Hepatic stellate cell (primary cell): ENCODE results near the gene SOS1.

Experiments
- DNase-seq: peaks from one replicate; pipeline ENCODE4 v3.0.0; 2011; ENCODE audit warnings: low spot score

The SOS1 gene

GRCh38 chr2:39024833-39025232, 96.0 kb downstream of the SOS1 start:
- no peak for DNase-seq

GRCh38 chr2:39023649-39024048, 97.2 kb downstream of the SOS1 start:
- no peak for DNase-seq

- no peak for DNase-seq
Observed at GRCh38 chr2:39022642-39023235, 98.1 kb downstream of the SOS1 start.

DNA sequence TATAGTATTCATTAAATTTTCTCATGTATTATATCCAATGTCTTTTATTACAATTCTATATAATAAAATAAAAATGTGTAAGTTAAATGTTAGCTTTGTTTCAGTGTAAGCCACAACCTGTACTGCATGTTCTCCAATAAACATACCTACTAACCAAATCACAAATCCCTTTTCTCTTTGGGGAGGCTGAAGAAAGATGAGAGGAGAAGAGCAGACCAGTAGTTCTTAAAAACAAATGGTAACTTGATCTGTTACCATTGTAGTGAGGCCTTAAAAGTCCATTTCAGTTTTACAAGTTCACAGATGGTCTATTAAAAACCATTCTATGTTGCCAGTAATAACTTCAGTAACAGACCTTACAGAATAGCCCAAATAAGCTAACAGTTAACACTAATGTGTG, 100.5 kb downstream of the SOS1 start:
- no peak for DNase-seq

- DNase-seq = no peak
Observed at GRCh38 chr2:39018638-39019037, 102.2 kb downstream of the SOS1 start.

DNA sequence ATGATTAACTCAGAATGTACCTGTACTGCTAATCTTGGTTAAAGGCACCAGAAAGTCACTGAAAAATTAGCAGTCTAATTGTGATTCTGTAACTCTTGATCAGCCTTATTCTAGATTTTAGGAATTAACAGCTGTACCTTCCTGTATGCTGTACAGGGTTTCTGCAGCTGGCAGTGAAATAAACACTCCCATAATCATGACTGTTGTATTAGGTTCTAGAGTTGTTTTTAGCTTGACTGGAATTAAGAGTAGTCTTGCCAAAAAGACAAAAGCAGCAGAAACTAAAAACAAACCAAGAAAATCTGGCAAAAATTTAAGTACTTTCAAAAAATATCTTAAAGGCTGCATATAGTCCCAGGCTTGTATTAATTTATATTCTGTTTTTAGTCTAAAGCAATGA, 103.5 kb downstream of the SOS1 start:
- no peak for DNase-seq

- no peak for DNase-seq
Observed at GRCh38 chr2:39015424-39015823, 105.4 kb downstream of the SOS1 start.

GRCh38 chr2:39013871-39014270, 107.0 kb downstream of the SOS1 start:
- no peak for DNase-seq

DNA sequence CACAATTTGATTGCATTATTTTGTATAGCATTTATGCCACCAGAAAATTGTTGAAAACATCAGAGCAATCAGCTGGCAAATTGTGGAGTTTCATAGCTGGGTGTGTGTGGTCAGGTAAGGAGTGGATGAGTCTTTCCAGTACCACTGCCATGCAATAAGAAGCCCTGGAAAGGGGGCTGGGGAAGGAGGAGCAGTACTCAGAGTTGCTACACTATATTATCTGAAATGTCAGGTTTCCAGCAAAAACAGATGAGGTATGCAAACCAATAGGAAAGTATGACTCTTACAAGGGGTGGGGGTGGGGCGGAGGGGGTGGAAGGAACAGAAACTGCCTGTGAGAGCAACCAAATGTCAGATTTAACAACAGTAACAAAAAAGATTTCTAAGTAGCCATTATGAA, 112.2 kb downstream of the SOS1 start:
- no peak for DNase-seq

DNA sequence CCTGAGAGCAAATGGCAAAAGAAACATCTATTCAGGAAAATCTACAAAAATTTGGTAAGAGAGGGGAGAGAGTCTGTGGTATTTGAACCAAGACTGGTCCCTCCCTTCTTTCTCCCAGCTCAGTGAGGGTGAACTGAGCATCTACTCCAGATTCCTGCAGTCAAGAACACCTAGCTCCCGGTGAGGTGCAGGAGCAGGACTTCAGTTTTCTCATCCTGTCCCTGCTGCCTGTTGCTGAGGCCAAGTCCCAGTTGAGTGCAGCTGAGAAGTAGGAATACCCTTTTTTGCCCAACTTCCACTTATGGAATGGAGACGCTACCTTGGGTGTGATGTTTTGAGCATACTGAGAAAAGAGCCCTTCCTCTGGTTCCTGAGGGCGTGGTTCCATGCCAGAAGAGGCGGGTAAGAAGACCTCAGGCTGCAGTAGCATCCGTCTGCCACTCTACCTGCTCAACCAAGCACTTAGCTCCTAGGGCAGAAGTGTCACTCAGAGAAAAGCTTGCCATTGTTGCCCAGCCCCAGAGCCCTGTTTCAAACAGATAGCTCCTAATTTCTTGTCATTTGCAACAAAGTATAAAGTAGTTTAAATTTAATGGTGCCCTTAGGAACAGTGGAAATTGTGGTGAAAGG, 112.9 kb downstream of the SOS1 start:
- no peak for DNase-seq

- DNase-seq = no peak
Observed at GRCh38 chr2:39000552-39000951, 120.3 kb downstream of the SOS1 start.

GRCh38 chr2:38997781-38998180, 123.1 kb downstream of the SOS1 start:
- DNase-seq = peak; percentile 33

DNA sequence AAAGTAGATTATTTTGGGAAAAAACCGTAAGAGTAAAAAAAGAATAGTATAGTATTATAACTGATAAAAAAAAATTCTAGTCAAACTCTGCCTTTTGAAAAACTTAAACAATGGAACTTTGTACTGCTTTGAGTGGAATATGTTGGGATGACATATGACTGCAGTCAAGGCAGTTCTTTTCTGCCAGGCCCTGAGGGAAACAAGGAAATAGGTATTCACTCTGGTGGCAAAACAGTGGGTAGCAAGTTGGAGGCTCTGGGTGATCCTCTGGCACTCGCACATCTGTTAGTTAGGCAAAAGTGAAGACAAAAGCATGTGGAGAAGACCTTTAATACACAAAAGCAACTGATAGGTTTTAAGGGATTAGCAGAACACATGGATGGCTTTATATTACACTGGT, 129.0 kb downstream of the SOS1 start:
- no peak for DNase-seq

- no peak for DNase-seq
Observed at GRCh38 chr2:38988716-38989115, 132.1 kb downstream of the SOS1 start.

DNA sequence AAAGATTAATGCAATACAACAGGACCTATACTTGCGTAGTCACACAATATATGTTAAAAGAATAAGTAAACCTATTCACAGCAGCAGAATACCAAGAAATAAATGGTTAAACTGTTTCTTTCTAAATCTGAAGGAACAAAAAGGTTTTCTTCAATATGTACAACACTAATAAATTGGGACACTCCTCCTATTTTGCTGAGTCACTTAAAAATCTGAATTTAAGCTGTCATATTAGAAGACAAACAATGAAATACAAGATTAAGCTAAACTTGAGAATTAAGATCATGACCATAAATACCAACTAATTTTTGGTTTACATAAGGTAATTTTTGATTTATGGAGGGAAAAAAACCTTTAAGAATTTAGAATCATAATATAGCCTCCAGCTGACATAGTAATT, 138.4 kb downstream of the SOS1 start:
- DNase-seq = no peak

GRCh38 chr2:38981670-38982357, 139.0 kb downstream of the SOS1 start:
- no peak for DNase-seq

- no peak for DNase-seq
Observed at GRCh38 chr2:38981003-38981669, 139.7 kb downstream of the SOS1 start.

DNA sequence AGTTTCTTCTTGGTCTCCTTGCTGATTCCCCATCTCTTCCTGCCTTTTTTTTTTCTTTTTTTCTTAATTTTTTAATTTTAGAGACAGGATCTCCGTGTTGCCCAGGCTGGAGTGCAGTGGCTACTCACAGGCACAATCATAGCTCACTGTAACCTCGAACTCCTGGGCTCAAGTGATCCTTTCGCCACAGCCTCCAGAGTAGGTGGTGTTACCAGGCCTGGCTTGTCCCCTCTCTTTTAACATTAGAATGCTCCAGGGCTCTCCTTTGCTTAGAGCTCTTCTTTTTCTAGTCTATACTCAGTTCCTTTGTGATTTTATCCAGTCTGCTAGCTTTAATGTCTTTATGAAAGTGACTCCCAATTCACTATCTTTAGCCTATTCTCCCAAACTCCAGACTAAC, 141.9 kb downstream of the SOS1 start:
- DNase-seq = no peak

GRCh38 chr2:38978296-38978903, 142.5 kb downstream of the SOS1 start:
- no peak for DNase-seq

- no peak for DNase-seq
Observed at GRCh38 chr2:38977047-38977446, 143.8 kb downstream of the SOS1 start.

- DNase-seq = no peak
Observed at GRCh38 chr2:38975042-38975441, 145.8 kb downstream of the SOS1 start.

DNA sequence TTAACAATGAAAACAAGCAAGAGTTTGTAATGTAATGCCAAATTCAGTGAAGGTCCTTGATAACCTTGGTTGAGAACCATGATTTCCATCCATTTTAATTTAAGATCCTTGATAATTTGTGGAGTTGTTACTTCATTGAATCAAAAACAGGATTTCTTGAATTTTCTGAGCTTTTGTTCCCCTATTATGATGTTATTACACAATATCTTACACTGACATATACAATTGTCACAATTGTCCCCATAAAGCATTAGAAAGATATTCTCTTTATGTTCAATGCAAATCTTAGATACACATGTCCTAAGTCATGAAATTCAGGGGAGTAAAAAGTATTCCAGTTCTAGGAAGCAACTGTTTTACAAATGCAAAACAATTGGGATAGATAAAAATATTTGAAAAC, 147.6 kb downstream of the SOS1 start:
- no peak for DNase-seq

GRCh38 chr2:38971377-38971776, 149.5 kb downstream of the SOS1 start:
- DNase-seq = no peak
